Measurements from ENCODE around the gene FRAS1.
A peak's percentile ranks its signal among the peaks of the same experiment; 100 is the strongest.

- peak; percentile 9 for TF ChIP-seq POLR2A (IDR thresholded peaks at IDR 0.05; ENCODE audit: low read depth, low read length)
- no peak for TF ChIP-seq EZH2 (IDR thresholded peaks at IDR 0.05; ENCODE audit: borderline replicate concordance, low read depth, low read length, severe bottlenecking)
- no peak for TF ChIP-seq CTCF (IDR thresholded peaks at IDR 0.05; ENCODE audit: extremely low read depth in 1 of 2, insufficient read depth in 1 of 2, low read depth in 1 of 2, low read length in 2 of 2)
- no peak for TF ChIP-seq MAX (IDR thresholded peaks at IDR 0.05; ENCODE audit: insufficient read depth, insufficient read length)
- TF ChIP-seq POLR2AphosphoS5 (IDR thresholded peaks at IDR 0.05; ENCODE audit: insufficient read depth, low read depth, low read length) = peak; percentile 77
- TF ChIP-seq MYC (IDR thresholded peaks at IDR 0.05; ENCODE audit: low read depth, low read length) = no peak
- peak; percentile 88 for TF ChIP-seq GATA2 (IDR thresholded peaks at IDR 0.05; ENCODE audit: insufficient read depth, insufficient read length, low read depth, low read length)
These were observed 503.3 kb downstream of the FRAS1 start for GRCh38 chr4:78560296-78560963.

All from endothelial cell of umbilical vein (primary cell).